K562 (cell line): ENCODE data around the gene CDC25B. TPM values are rescaled to one million over a fixed set of nuclear protein-coding genes. Genes with fewer than 3 reads are reported as not detected.
A peak's percentile ranks its signal among the peaks of the same experiment; 100 is the strongest.

Source experiments
- GABPA ChIP-seq: fragments of 200-800 bp; sonication (Bioruptor generic); conservative IDR thresholded peaks from 2 replicates; pipeline ENCODE4 v1.6.1; 2016; ENCODE audit warnings: low read depth, missing genetic modification characterization, missing compliant biosample characterization
- KDM5B ChIP-seq: fragments of 200-600 bp; sonication (generic); IDR thresholded peaks from 2 replicates; pipeline ENCODE4 v1.6.1; 2012; ENCODE audit warnings: low read depth, mild to moderate bottlenecking, moderate library complexity, low read length, control low read depth, inconsistent platforms; ENCODE audit not compliant: insufficient replicate concordance
- KLF13 ChIP-seq: fragments of 450-650 bp; IDR thresholded peaks from 2 replicates; pipeline ENCODE4 v1.6.1; 2016; ENCODE audit warnings: missing genetic modification characterization, low read depth, mild to moderate bottlenecking, missing compliant biosample characterization, moderate library complexity, borderline replicate concordance
- MAZ ChIP-seq, 2 experiments: fragments of 450-650 bp in 1 of 2; sonication (generic) in 1 of 2; formaldehyde crosslinking; IDR thresholded peaks in 1 of 2; conservative IDR thresholded peaks in 1 of 2; 2 replicates each; pipeline versions ENCODE4 v1.4.0 to v1.5.0; 2020; ENCODE audit warnings: mild to moderate bottlenecking in 1 of 2, missing genetic modification reagents in 1 of 2
- NCOA6 ChIP-seq: fragments of 450-650 bp; IDR thresholded peaks from 2 replicates; pipeline ENCODE4 v1.6.1; 2017; ENCODE audit warnings: mild to moderate bottlenecking
- PHTF2 ChIP-seq: fragments of 250-450 bp; sonication (Bioruptor Pico); IDR thresholded peaks from 2 replicates; pipeline ENCODE4 v1.5.0; 2021; ENCODE audit warnings: mild to moderate bottlenecking
- POLR2H ChIP-seq: IDR thresholded peaks from 2 replicates; pipeline ENCODE4 v1.6.1; 2016; ENCODE audit warnings: missing genetic modification characterization, low read depth, mild to moderate bottlenecking, control low read depth, missing compliant biosample characterization, moderate library complexity
- PREB ChIP-seq: sonication (generic); formaldehyde crosslinking; IDR thresholded peaks from 2 replicates; pipeline ENCODE4 v1.8.1; 2023; ENCODE audit warnings: mild to moderate bottlenecking, missing genetic modification reagents
- SMAD4 ChIP-seq: fragments of 250-450 bp; sonication (Bioruptor Pico); conservative IDR thresholded peaks from 2 replicates; pipeline ENCODE4 v1.8.0; 2021; ENCODE audit warnings: inconsistent platforms, mild to moderate bottlenecking, moderate library complexity
- SMARCA5 ChIP-seq: fragments of 450-650 bp; IDR thresholded peaks from 2 replicates; pipeline ENCODE4 v1.6.1; 2016
- SRF ChIP-seq, 2 experiments: fragments of 250-450, 450-650 bp in 1 of 2; sonication (Bioruptor Pico) in 1 of 2; sonication (generic) in 1 of 2; formaldehyde crosslinking; IDR thresholded peaks; 2 replicates each; pipeline versions ENCODE4 v1.5.0 to v1.5.1; 2020 to 2022; ENCODE audit warnings: mild to moderate bottlenecking in 1 of 2, missing genetic modification reagents in 1 of 2
- U2AF1 ChIP-seq: fragments of 200-400 bp; formaldehyde crosslinking; optimal IDR thresholded peaks from 2 replicates; pipeline ENCODE3; 2017; ENCODE audit warnings: mild to moderate bottlenecking, low read depth, low read length, moderate library complexity
- ZNF121 ChIP-seq: sonication (generic); formaldehyde crosslinking; conservative IDR thresholded peaks from 2 replicates; pipeline ENCODE4 v1.8.0; 2022; ENCODE audit warnings: missing genetic modification reagents
- ZNF165 ChIP-seq: fragments of 250-450 bp; sonication (Bioruptor Pico); IDR thresholded peaks from 2 replicates; pipeline ENCODE4 v1.4.0; 2020; ENCODE audit warnings: borderline replicate concordance
- ZNF184 ChIP-seq: sonication (generic); formaldehyde crosslinking; IDR thresholded peaks from 2 replicates; pipeline ENCODE4 v1.5.0; 2020; ENCODE audit warnings: missing genetic modification reagents
- ZNF384 ChIP-seq: IDR thresholded peaks from 2 replicates; pipeline ENCODE4 v1.6.1; 2012; ENCODE audit warnings: low read depth, low read length, improper control_type of control experiment
- polyA plus RNA-seq, 8 experiments: library from polyadenylated mRNA; depleted of rRNA in 4 of 8; stranded (reverse) in 5 of 8; unstranded in 3 of 8; fragments of >200 nt; fragmentation: Nextera tagmentation in 2 of 8; fragmentation: Illumina TruSeq in 1 of 8; extraction: Ambion mirVana in 2 of 8; extraction: Trizol in 1 of 8; gene quantifications; 2 replicates each; pipeline versions ENCODE4 v1.2.1 to v1.2.3, GENCODE V29; 2011 to 2014; ENCODE audit warnings: inconsistent platforms in 1 of 8, missing spikeins in 1 of 8
- total RNA-seq, 7 experiments: library from RNA; depleted of rRNA in 6 of 7; stranded (reverse); fragments of >200 nt in 6 of 7; fragmentation: Illumina TruSeq in 2 of 7; extraction: Trizol in 2 of 7; gene quantifications; 2 replicates each; pipeline versions ENCODE4 v1.2.1 to v1.2.3, GENCODE V29; 2011 to 2021; ENCODE audit warnings: low replicate concordance in 1 of 7
- TF ChIP-seq, protein P1 (sequence below): sonication (generic); formaldehyde crosslinking; IDR thresholded peaks from 2 replicates; pipeline ENCODE4 v1.8.0; 2022; ENCODE audit warnings: mild to moderate bottlenecking, missing genetic modification reagents
- TF ChIP-seq, protein P2 (sequence below), 2 experiments: fragments of 250-450 bp in 1 of 2; fragments of 450-650 bp in 1 of 2; sonication (Bioruptor Pico) in 1 of 2; IDR thresholded peaks; 2 replicates each; pipeline versions ENCODE4 v1.6.1 to v1.8.0; 2016 to 2021; ENCODE audit warnings: mild to moderate bottlenecking in 2 of 2, moderate library complexity in 2 of 2, missing compliant biosample characterization in 1 of 2, missing genetic modification characterization in 1 of 2
- TF ChIP-seq, protein P3 (sequence below): fragments of 250-450 bp; sonication (Bioruptor Pico); IDR thresholded peaks from 2 replicates; pipeline ENCODE4 v1.4.0; 2020

The CDC25B gene
- total and polyA plus RNA-seq, 9 of the 15 experiments (the other 6 are each of a cell fraction or from before 2014, with no cell fraction given), result 2.3 to 35.7 (median 9.5) TPM

DNA sequence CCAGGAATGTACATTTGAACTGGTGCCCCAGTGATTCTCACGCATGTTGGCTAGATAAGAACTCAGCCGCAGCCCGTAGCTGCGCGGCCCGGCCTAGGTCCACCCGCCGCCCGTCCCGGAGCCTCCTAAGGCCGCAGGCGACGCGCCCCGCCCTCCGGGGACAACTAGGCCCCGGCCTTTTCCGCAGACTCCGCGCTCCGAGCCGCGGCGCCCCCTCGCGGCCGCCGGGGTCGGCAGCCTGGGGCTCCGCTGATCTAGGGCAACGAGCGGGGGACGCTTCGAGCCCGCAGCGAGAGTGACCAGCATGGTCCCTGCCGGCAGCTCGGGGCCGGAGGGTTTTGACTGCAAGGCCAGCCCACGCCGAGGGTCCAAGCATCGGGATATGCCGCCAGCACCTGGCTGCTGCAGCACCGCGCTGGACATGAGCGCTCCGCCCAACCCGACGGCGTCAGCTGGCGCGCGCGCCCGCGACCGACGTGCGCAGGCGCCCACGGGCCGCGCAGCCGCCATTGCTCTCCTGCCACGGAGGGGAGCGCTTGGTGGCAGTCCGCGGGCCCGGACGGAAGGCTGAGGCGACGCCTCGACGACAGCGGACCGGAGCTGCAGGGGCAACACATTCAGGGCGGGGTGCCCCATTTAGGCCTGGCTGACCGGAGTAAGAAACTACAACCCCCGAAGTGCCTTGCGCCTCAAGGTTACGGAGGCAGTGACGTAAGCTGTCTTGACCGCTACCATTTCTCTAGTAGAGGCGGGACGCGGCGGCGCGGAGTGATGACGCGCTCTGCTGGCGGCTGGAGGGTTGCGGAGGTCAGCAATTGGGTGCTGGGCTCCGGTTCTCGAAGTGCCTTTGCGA is 24.2 kb downstream of the CDC25B start, which contains the start of gene AP5S1 (continued):
- TF ChIP-seq PREB (CRISPR knock-in tag) (no peak), SMARCA5 (no peak), KLF13 (tag) (no peak), KDM5B (peak; percentile 61), POLR2H (tag) (peak; percentile 61), SRF (CRISPR knock-in tag; IDR thresholded peaks at IDR 0.05) (0 out of 4 replicates have a peak, but pooled peaks of 1 of the 2 experiments have one; percentile 13), NCOA6 (peak; percentile 88), ZNF121 (CRISPR knock-in tag) (no peak), SMAD4 (CRISPR knock-in tag) (peak; percentile 92), ZNF384 (0 out of 2 replicates have a peak, but pooled peaks have one; percentile 13), ZNF184 (CRISPR knock-in tag) (no peak), GABPA (tag) (peak; percentile 64; the same call in 1 of the 2 replicates), PHTF2 (no peak), ZNF165 (CRISPR knock-in tag) (peak; percentile 25; the same call in 1 of the 2 replicates), MAZ (CRISPR knock-in tag; conservative IDR thresholded peaks at IDR 0.05 in 1 of 2, IDR thresholded peaks at IDR 0.05 in 1 of 2) (peak; percentile 96 to 97), U2AF1 (peak; percentile 90)
- TF ChIP-seq, protein P1, sequence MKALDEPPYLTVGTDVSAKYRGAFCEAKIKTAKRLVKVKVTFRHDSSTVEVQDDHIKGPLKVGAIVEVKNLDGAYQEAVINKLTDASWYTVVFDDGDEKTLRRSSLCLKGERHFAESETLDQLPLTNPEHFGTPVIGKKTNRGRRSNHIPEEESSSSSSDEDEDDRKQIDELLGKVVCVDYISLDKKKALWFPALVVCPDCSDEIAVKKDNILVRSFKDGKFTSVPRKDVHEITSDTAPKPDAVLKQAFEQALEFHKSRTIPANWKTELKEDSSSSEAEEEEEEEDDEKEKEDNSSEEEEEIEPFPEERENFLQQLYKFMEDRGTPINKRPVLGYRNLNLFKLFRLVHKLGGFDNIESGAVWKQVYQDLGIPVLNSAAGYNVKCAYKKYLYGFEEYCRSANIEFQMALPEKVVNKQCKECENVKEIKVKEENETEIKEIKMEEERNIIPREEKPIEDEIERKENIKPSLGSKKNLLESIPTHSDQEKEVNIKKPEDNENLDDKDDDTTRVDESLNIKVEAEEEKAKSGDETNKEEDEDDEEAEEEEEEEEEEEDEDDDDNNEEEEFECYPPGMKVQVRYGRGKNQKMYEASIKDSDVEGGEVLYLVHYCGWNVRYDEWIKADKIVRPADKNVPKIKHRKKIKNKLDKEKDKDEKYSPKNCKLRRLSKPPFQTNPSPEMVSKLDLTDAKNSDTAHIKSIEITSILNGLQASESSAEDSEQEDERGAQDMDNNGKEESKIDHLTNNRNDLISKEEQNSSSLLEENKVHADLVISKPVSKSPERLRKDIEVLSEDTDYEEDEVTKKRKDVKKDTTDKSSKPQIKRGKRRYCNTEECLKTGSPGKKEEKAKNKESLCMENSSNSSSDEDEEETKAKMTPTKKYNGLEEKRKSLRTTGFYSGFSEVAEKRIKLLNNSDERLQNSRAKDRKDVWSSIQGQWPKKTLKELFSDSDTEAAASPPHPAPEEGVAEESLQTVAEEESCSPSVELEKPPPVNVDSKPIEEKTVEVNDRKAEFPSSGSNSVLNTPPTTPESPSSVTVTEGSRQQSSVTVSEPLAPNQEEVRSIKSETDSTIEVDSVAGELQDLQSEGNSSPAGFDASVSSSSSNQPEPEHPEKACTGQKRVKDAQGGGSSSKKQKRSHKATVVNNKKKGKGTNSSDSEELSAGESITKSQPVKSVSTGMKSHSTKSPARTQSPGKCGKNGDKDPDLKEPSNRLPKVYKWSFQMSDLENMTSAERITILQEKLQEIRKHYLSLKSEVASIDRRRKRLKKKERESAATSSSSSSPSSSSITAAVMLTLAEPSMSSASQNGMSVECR (CRISPR knock-in tag), result peak; percentile 87
- TF ChIP-seq, protein P2, sequence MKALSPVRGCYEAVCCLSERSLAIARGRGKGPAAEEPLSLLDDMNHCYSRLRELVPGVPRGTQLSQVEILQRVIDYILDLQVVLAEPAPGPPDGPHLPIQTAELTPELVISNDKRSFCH (CRISPR knock-in tag; IDR thresholded peaks at IDR 0.05), result no peak
- TF ChIP-seq, protein P2 (tag; IDR thresholded peaks at IDR 0.05), result peak; percentile 83
- TF ChIP-seq, protein P3, sequence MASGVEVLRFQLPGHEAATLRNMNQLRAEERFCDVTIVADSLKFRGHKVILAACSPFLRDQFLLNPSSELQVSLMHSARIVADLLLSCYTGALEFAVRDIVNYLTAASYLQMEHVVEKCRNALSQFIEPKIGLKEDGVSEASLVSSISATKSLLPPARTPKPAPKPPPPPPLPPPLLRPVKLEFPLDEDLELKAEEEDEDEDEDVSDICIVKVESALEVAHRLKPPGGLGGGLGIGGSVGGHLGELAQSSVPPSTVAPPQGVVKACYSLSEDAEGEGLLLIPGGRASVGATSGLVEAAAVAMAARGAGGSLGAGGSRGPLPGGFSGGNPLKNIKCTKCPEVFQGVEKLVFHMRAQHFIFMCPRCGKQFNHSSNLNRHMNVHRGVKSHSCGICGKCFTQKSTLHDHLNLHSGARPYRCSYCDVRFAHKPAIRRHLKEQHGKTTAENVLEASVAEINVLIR (CRISPR knock-in tag), result peak; percentile 97
